Neutrophil (primary cell): ENCODE measurements around the gene NF1.
"Not testable (repeated sequence)": the region's sequence is repeated elsewhere in the genome, so short reads cannot be mapped to it uniquely, and the experiment has no call there.

Experiments
- H3K27ac ChIP-seq: fragments of 200-600 bp; sonication (generic); 2 replicates; pipeline ENCODE4 v1.5.1; 2016; ENCODE audit warnings: mild to moderate bottlenecking, moderate library complexity
- H3K27me3 ChIP-seq: fragments of 200-600 bp; sonication (generic); 2 replicates; pipeline ENCODE4 v1.6.0; 2016; ENCODE audit warnings: mild to moderate bottlenecking
- H3K36me3 ChIP-seq: fragments of 200-600 bp; sonication (generic); 2 replicates; pipeline ENCODE4 v1.5.1; 2017
- H3K4me1 ChIP-seq, 2 experiments: fragments of 200-600 bp in 1 of 2; sonication (generic) in 1 of 2; 1 replicate in 1 of 2; 2 replicates in 1 of 2; pipeline versions ENCODE4 v1.5.1 to v1.6.1; 2013 to 2016; ENCODE audit warnings: low read depth in 1 of 2, low read length in 1 of 2, mild to moderate bottlenecking in 1 of 2, moderate library complexity in 1 of 2; ENCODE audit not compliant: control insufficient read depth in 1 of 2, insufficient read depth in 1 of 2
- H3K4me3 ChIP-seq, 2 experiments: fragments of 200-600 bp in 1 of 2; sonication (generic) in 1 of 2; 1 replicate in 1 of 2; 2 replicates in 1 of 2; pipeline ENCODE4 v1.5.1; 2013 to 2016; ENCODE audit warnings: low read depth in 1 of 2, low read length in 1 of 2, mild to moderate bottlenecking in 1 of 2, moderate library complexity in 1 of 2
- H3K9me3 ChIP-seq: fragments of 200-600 bp; sonication (generic); 2 replicates; pipeline ENCODE4 v1.5.1; 2016
- CTCF ChIP-seq: fragments of 200-600 bp; sonication (generic); IDR thresholded peaks from 2 replicates; pipeline ENCODE4 v1.5.1; 2016; ENCODE audit warnings: antibody characterized with exemption

NF1 gene

GRCh38 chr17:31156326-31156725 lies 61.5 kb downstream of the NF1 start:
- no peaks in the 10 kb centered on the region for H3K9me3 ChIP-seq
- TF ChIP-seq CTCF: no peak
- H3K36me3 ChIP-seq: no peaks in the 10 kb centered on the region
- no peaks in the 10 kb centered on the region for H3K4me1 ChIP-seq
- H3K27me3 ChIP-seq: no peaks in the 10 kb centered on the region
- no peak overlapping the region for H3K4me3 ChIP-seq
- no peak overlapping the region for H3K27ac ChIP-seq

GRCh38 chr17:31156864-31157263 lies 62.1 kb downstream of the NF1 start:
- H3K27me3 ChIP-seq, H3K9me3 ChIP-seq, H3K27ac ChIP-seq, H3K4me3 ChIP-seq, H3K36me3 ChIP-seq, H3K4me1 ChIP-seq: not testable (repeated sequence)

- Histone ChIP-seq H3K9me3 (no peaks in the 10 kb centered on the region), H3K4me3 (no peak overlapping the region), H3K27me3 (no peaks in the 10 kb centered on the region), H3K27ac (no peak overlapping the region), H3K36me3 (peaks cover 5% of the 10 kb centered on the region), H3K4me1 (no peaks in the 10 kb centered on the region)
- no peak for TF ChIP-seq CTCF
Observed at GRCh38 chr17:31158746-31159377, 64.1 kb downstream of the NF1 start.

- Histone ChIP-seq H3K4me3 (no peak overlapping the region), H3K9me3 (no peaks in the 10 kb centered on the region), H3K36me3 (peaks cover 6% of the 10 kb centered on the region), H3K27ac (no peak overlapping the region), H3K4me1 (no peaks in the 10 kb centered on the region), H3K27me3 (no peaks in the 10 kb centered on the region)
- TF ChIP-seq CTCF: no peak
Observed at GRCh38 chr17:31163091-31163781, 68.5 kb downstream of the NF1 start.

GRCh38 chr17:31167111-31167510 lies 72.3 kb downstream of the NF1 start:
- no peak for TF ChIP-seq CTCF
- Histone ChIP-seq H3K27ac (no peak overlapping the region), H3K9me3 (no peaks in the 10 kb centered on the region), H3K4me3 (no peak overlapping the region), H3K4me1 (no peaks in the 10 kb centered on the region), H3K27me3 (no peaks in the 10 kb centered on the region), H3K36me3 (peaks cover 6% of the 10 kb centered on the region)

GRCh38 chr17:31171701-31172100 lies 76.9 kb downstream of the NF1 start:
- H3K9me3 ChIP-seq: no peaks in the 10 kb centered on the region
- H3K27me3 ChIP-seq: no peaks in the 10 kb centered on the region
- H3K4me3 ChIP-seq: no peak overlapping the region
- H3K36me3 ChIP-seq: no peaks in the 10 kb centered on the region
- no peak for TF ChIP-seq CTCF
- H3K27ac ChIP-seq: no peak overlapping the region
- H3K4me1 ChIP-seq: no peaks in the 10 kb centered on the region
